ENCODE measurements around the gene AMMECR1. TPM values are rescaled to one million over a fixed set of nuclear protein-coding genes. Genes with fewer than 3 reads are reported as not detected.

Gene AMMECR1
- total RNA-seq, 1 donor from 2014 or later, result 16.1 TPM

- Mint-ChIP-seq H3K4me1 (ENCODE audit: unreplicated experiment) (peaks cover 10% of the 10 kb centered on the region), H3K36me3 (ENCODE audit: low read depth, unreplicated experiment) (no peaks in the 10 kb centered on the region), H3K27ac (ENCODE audit: unreplicated experiment) (no peak overlapping the region), H3K4me3 (ENCODE audit: unreplicated experiment) (no peak overlapping the region), H3K9me3 (ENCODE audit: unreplicated experiment) (no peaks in the 10 kb centered on the region), H3K27me3 (ENCODE audit: unreplicated experiment) (peaks cover 1% of the 10 kb centered on the region)
- no peak for DNase-seq (ENCODE audit: low spot score)
- TF ChIP-seq CTCF (IDR thresholded peaks at IDR 0.05; ENCODE audit: unreplicated experiment), result no peak
Measured at GRCh38 chrX:110153896-110154295, 164.0 kb downstream of the AMMECR1 start.

GRCh38 chrX:110153244-110153643, 164.6 kb downstream of the AMMECR1 start:
- no peaks in the 10 kb centered on the region for H3K9me3 Mint-ChIP-seq (ENCODE audit: unreplicated experiment)
- no peak overlapping the region for H3K27ac Mint-ChIP-seq (ENCODE audit: unreplicated experiment)
- H3K4me1 Mint-ChIP-seq (ENCODE audit: unreplicated experiment), result peaks cover 10% of the 10 kb centered on the region
- no peak overlapping the region for H3K4me3 Mint-ChIP-seq (ENCODE audit: unreplicated experiment)
- DNase-seq (ENCODE audit: low spot score), result no peak
- H3K36me3 Mint-ChIP-seq (ENCODE audit: low read depth, unreplicated experiment), result no peaks in the 10 kb centered on the region
- no peak for TF ChIP-seq CTCF (IDR thresholded peaks at IDR 0.05; ENCODE audit: unreplicated experiment)
- H3K27me3 Mint-ChIP-seq (ENCODE audit: unreplicated experiment), result peaks cover 1% of the 10 kb centered on the region

GRCh38 chrX:110146521-110146920, 171.4 kb downstream of the AMMECR1 start:
- peak; percentile 20 for DNase-seq (ENCODE audit: low spot score)
- Mint-ChIP-seq H3K27ac (ENCODE audit: unreplicated experiment) (no peak overlapping the region), H3K4me3 (ENCODE audit: unreplicated experiment) (no peak overlapping the region), H3K27me3 (ENCODE audit: unreplicated experiment) (peaks cover 1% of the 10 kb centered on the region), H3K36me3 (ENCODE audit: low read depth, unreplicated experiment) (no peaks in the 10 kb centered on the region), H3K4me1 (ENCODE audit: unreplicated experiment) (peaks cover 24% of the 10 kb centered on the region), H3K9me3 (ENCODE audit: unreplicated experiment) (no peaks in the 10 kb centered on the region)
- TF ChIP-seq CTCF (IDR thresholded peaks at IDR 0.05; ENCODE audit: unreplicated experiment), result no peak

- H3K27ac Mint-ChIP-seq (ENCODE audit: unreplicated experiment), result no peak overlapping the region
- peak; percentile 49 for TF ChIP-seq CTCF (IDR thresholded peaks at IDR 0.05; ENCODE audit: unreplicated experiment)
- H3K9me3 Mint-ChIP-seq (ENCODE audit: unreplicated experiment), result no peaks in the 10 kb centered on the region
- H3K4me3 Mint-ChIP-seq (ENCODE audit: unreplicated experiment), result no peak overlapping the region
- H3K27me3 Mint-ChIP-seq (ENCODE audit: unreplicated experiment), result peaks cover 1% of the 10 kb centered on the region
- H3K36me3 Mint-ChIP-seq (ENCODE audit: low read depth, unreplicated experiment), result no peaks in the 10 kb centered on the region
- peaks cover 24% of the 10 kb centered on the region for H3K4me1 Mint-ChIP-seq (ENCODE audit: unreplicated experiment)
- peak; percentile 7 for DNase-seq (ENCODE audit: low spot score)
Measured at GRCh38 chrX:110145854-110146253, 172.0 kb downstream of the AMMECR1 start.

- no peak overlapping the region for H3K27ac Mint-ChIP-seq (ENCODE audit: unreplicated experiment)
- DNase-seq (ENCODE audit: low spot score), result no peak
- H3K36me3 Mint-ChIP-seq (ENCODE audit: low read depth, unreplicated experiment), result no peaks in the 10 kb centered on the region
- TF ChIP-seq CTCF (IDR thresholded peaks at IDR 0.05; ENCODE audit: unreplicated experiment), result no peak
- peaks cover 1% of the 10 kb centered on the region for H3K27me3 Mint-ChIP-seq (ENCODE audit: unreplicated experiment)
- H3K4me1 Mint-ChIP-seq (ENCODE audit: unreplicated experiment), result peaks cover 24% of the 10 kb centered on the region
- H3K9me3 Mint-ChIP-seq (ENCODE audit: unreplicated experiment), result no peaks in the 10 kb centered on the region
- H3K4me3 Mint-ChIP-seq (ENCODE audit: unreplicated experiment), result no peak overlapping the region
Measured at GRCh38 chrX:110145311-110145710, 172.6 kb downstream of the AMMECR1 start.

Other genes with a start within 250 kb of the AMMECR1 start
- gene RTL9, start 40.8 kb upstream of the AMMECR1 start, total RNA-seq (ENCODE audit: unreplicated experiment), result not detected